ENCODE data around the gene RBKS.

GRCh38 chr2:27907547-27907946 is 17.4 kb upstream of the RBKS start:
- TF ChIP-seq EZH2 (IDR thresholded peaks at IDR 0.05; ENCODE audit: borderline replicate concordance, low read length) (no peak), CTCF (conservative IDR thresholded peaks at IDR 0.05 in 1 of 2, IDR thresholded peaks at IDR 0.05 in 1 of 2; ENCODE audit: extremely low read depth in 1 of 2, insufficient read depth in 1 of 2, low read depth in 1 of 2, low read length in 2 of 2) (no peak)

Measured in mammary epithelial cell (primary cell).